H9 (cell line): ENCODE results near the gene PXN. TPM values are rescaled to one million over a fixed set of nuclear protein-coding genes. Genes with fewer than 3 reads are reported as not detected.

Experiments used
- DNase-seq: peaks from one replicate; pipeline ENCODE4 v3.0.0-alpha.2; 2017
- H2AFZ ChIP-seq: one replicate; pipeline ENCODE4 v1.6.1; 2013; ENCODE audit warnings: mild to moderate bottlenecking, low read length, control low read depth, moderate library complexity
- H2AK5ac ChIP-seq: 2 replicates; pipeline ENCODE4 v1.6.1; 2013; ENCODE audit warnings: low read length, control low read depth, mixed read lengths; ENCODE audit not compliant: insufficient read length
- H2BK120ac ChIP-seq: one replicate; pipeline ENCODE4 v1.6.1; 2013; ENCODE audit warnings: low read depth, mild to moderate bottlenecking, low read length, control low read depth, inconsistent platforms; ENCODE audit not compliant: poor library complexity, severe bottlenecking
- H2BK12ac ChIP-seq: 2 replicates; pipeline ENCODE4 v1.6.1; 2013; ENCODE audit warnings: low read length, control low read depth, mixed read lengths, low read depth; ENCODE audit not compliant: insufficient read length
- H2BK15ac ChIP-seq: 2 replicates; pipeline ENCODE4 v1.6.1; 2013; ENCODE audit warnings: low read depth, low read length, control low read depth
- H2BK20ac ChIP-seq: one replicate; pipeline ENCODE4 v1.6.1; 2013; ENCODE audit warnings: low read depth, mild to moderate bottlenecking, low read length, control low read depth, inconsistent platforms; ENCODE audit not compliant: poor library complexity, severe bottlenecking
- H2BK5ac ChIP-seq: 2 replicates; pipeline ENCODE4 v1.6.1; 2013; ENCODE audit warnings: low read length, control low read depth, mixed read lengths; ENCODE audit not compliant: insufficient read length
- H3K14ac ChIP-seq: 2 replicates; pipeline ENCODE4 v1.6.1; 2013; ENCODE audit warnings: low read length, control low read depth; ENCODE audit not compliant: insufficient read depth
- H3K18ac ChIP-seq: 2 replicates; pipeline ENCODE4 v1.6.1; 2013; ENCODE audit warnings: low read depth, mild to moderate bottlenecking, mixed read lengths, low read length, control low read depth; ENCODE audit not compliant: insufficient read length
- H3K23ac ChIP-seq: 2 replicates; pipeline ENCODE4 v1.6.1; 2013; ENCODE audit warnings: low read length, control low read depth, mixed read lengths, low read depth; ENCODE audit not compliant: insufficient read length
- H3K23me2 ChIP-seq: 2 replicates; pipeline ENCODE4 v1.6.1; 2013; ENCODE audit warnings: low read depth, mild to moderate bottlenecking, mixed read lengths, low read length, control low read depth; ENCODE audit not compliant: insufficient read length, poor library complexity, severe bottlenecking
- H3K27ac ChIP-seq: 2 replicates; pipeline ENCODE4 v1.5.1; 2013; ENCODE audit warnings: low read length, control low read depth, mixed read lengths, low read depth; ENCODE audit not compliant: insufficient read length
- H3K27me3 ChIP-seq: 2 replicates; pipeline ENCODE4 v1.6.1; 2013; ENCODE audit warnings: low read length, control low read depth, inconsistent platforms; ENCODE audit not compliant: insufficient read depth
- H3K4ac ChIP-seq: 2 replicates; pipeline ENCODE4 v1.6.1; 2013; ENCODE audit warnings: low read depth, mild to moderate bottlenecking, control low read depth, inconsistent platforms, low read length, moderate library complexity
- H3K4me1 ChIP-seq: 2 replicates; pipeline ENCODE4 v1.6.1; 2013; ENCODE audit warnings: low read length, control low read depth, inconsistent platforms; ENCODE audit not compliant: insufficient read depth
- H3K4me2 ChIP-seq: 2 replicates; pipeline ENCODE4 v1.6.1; 2013; ENCODE audit warnings: low read length, control low read depth, mixed read lengths; ENCODE audit not compliant: insufficient read length, insufficient read depth
- H3K56ac ChIP-seq: 2 replicates; pipeline ENCODE4 v1.6.1; 2013; ENCODE audit warnings: low read depth, mild to moderate bottlenecking, mixed read lengths, low read length, control low read depth; ENCODE audit not compliant: insufficient read length
- H3K79me1 ChIP-seq: 2 replicates; pipeline ENCODE4 v1.6.1; 2013; ENCODE audit warnings: low read depth, mild to moderate bottlenecking, moderate library complexity, low read length, control low read depth, inconsistent platforms; ENCODE audit not compliant: insufficient read depth, poor library complexity, severe bottlenecking
- H3K79me2 ChIP-seq: 2 replicates; pipeline ENCODE4 v1.6.1; 2013; ENCODE audit warnings: low read length, control low read depth, inconsistent platforms; ENCODE audit not compliant: insufficient read depth
- H3K9ac ChIP-seq: 2 replicates; pipeline ENCODE4 v1.6.1; 2013; ENCODE audit warnings: low read length, control low read depth, mixed read lengths; ENCODE audit not compliant: insufficient read length; ENCODE audit errors: extremely low read depth
- H3K9me3 ChIP-seq: one replicate; pipeline ENCODE4 v1.6.1; 2013; ENCODE audit warnings: low read depth, low read length, inconsistent platforms; ENCODE audit not compliant: control insufficient read depth
- H3T11ph ChIP-seq: one replicate; pipeline ENCODE4 v1.6.1; 2013; ENCODE audit warnings: mild to moderate bottlenecking, low read length, control low read depth, inconsistent platforms
- H4K20me1 ChIP-seq: one replicate; pipeline ENCODE4 v1.6.1; 2013; ENCODE audit not compliant: control insufficient read depth, insufficient read length, insufficient read depth
- H4K5ac ChIP-seq: 2 replicates; pipeline ENCODE4 v1.6.1; 2013; ENCODE audit warnings: low read depth, mild to moderate bottlenecking, mixed read lengths, low read length, control low read depth; ENCODE audit not compliant: insufficient read length
- H4K8ac ChIP-seq: replicated peaks from 2 replicates; pipeline ENCODE4 v1.6.1; 2013; ENCODE audit warnings: low read length, control low read depth, mixed read lengths, low read depth; ENCODE audit not compliant: insufficient read length
- H4K91ac ChIP-seq: 2 replicates; pipeline ENCODE4 v1.6.1; 2013; ENCODE audit warnings: low read depth, mild to moderate bottlenecking, moderate library complexity, mixed read lengths, low read length, control low read depth; ENCODE audit not compliant: insufficient read length
- H3K27ac Mint-ChIP-seq, 3 experiments: 2 replicates in 2 of 3; 3 replicates in 1 of 3; pipeline ENCODE4 v1.8.0; 2020 to 2021; ENCODE audit warnings: mixed read lengths in 3 of 3, mild to moderate bottlenecking in 1 of 3, moderate library complexity in 1 of 3
- H3K27me3 Mint-ChIP-seq: 2 replicates; pipeline ENCODE4 v1.8.0; 2021; ENCODE audit warnings: low read depth, mild to moderate bottlenecking, moderate library complexity, mixed read lengths
- H3K36me3 Mint-ChIP-seq, 3 experiments: 2 replicates in 2 of 3; 3 replicates in 1 of 3; pipeline ENCODE4 v1.8.0; 2020 to 2021; ENCODE audit warnings: low read depth in 3 of 3, mixed read lengths in 3 of 3; ENCODE audit not compliant: insufficient read depth in 1 of 3
- H3K4me1 Mint-ChIP-seq, 2 experiments: 2 replicates each; pipeline ENCODE4 v1.8.0; 2020; ENCODE audit warnings: mixed read lengths in 2 of 2
- H3K4me3 Mint-ChIP-seq, 2 experiments: 2 replicates in 1 of 2; 3 replicates in 1 of 2; pipeline ENCODE4 v1.8.0; 2020 to 2021; ENCODE audit warnings: mild to moderate bottlenecking in 2 of 2, mixed read lengths in 2 of 2, moderate library complexity in 1 of 2
- H3K9me3 Mint-ChIP-seq, 2 experiments: 2 replicates in 1 of 2; 3 replicates in 1 of 2; pipeline ENCODE4 v1.8.0; 2020; ENCODE audit warnings: mild to moderate bottlenecking in 2 of 2, mixed read lengths in 2 of 2, moderate library complexity in 1 of 2
- WGBS: extraction: QIAGEN DNeasy Blood & Tissue Kit; methylation state at CpG from one replicate; pipeline ENCODE4 v1.1.7; 2013; ENCODE audit warnings: missing lambda C conversion rate, low lambda C conversion rate, mixed read lengths; ENCODE audit not compliant: insufficient read length; ENCODE audit errors: extremely low coverage; 5-methylcytosine and 5-hydroxymethylcytosine counted together
- total RNA-seq: library from RNA; stranded (reverse); gene quantifications from 2 replicates; pipeline ENCODE4 v1.2.1, GENCODE V29; 2021
- TF ChIP-seq, protein P1 (sequence below): fragments of 200-600 bp; sonication (generic); conservative IDR thresholded peaks from 3 replicates; pipeline ENCODE4 v1.8.0; 2021; ENCODE audit warnings: antibody characterized with exemption, mild to moderate bottlenecking

Gene PXN
- total RNA-seq, 1 experiment from 2014 or later: 92.8 TPM

DNA sequence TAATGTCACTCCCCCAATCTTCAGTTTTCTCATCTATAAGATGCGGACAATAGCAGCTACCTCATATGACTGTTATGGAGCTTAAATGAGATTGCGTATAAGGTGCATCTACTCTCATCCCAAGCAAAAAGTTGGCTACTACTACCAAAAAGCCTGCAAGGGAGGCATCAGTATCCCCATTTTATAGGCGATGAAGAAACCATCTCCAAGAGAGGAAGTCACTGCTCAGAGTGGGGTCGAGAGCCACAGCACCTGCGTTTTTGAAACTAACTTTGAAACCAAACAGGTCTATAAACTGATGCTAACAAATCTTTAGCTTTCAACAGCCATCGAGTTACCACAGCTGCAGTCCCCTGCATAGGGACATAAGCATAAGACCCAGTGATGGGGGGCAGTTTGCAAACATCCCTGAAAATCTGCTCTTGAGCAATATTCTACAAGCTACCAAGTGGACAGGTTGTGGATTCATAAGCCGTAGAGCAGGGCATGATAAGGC lies 74.5 kb downstream of the PXN start:
- no peaks in the 10 kb centered on the region for H3K27me3 ChIP-seq
- H4K5ac ChIP-seq: no peak overlapping the region
- H3K4me2 ChIP-seq: no peak overlapping the region
- H3K27me3 Mint-ChIP-seq: no peaks in the 10 kb centered on the region; the same call in 1 of the 2 replicates
- H3K4me1 ChIP-seq: peaks cover 3% of the 10 kb centered on the region; the same call in 1 of the 2 replicates
- no peak overlapping the region for H3T11ph ChIP-seq
- H3K9me3 ChIP-seq: no peaks in the 10 kb centered on the region
- H3K4me1 Mint-ChIP-seq: peaks cover 7 to 9% of the 10 kb centered on the region in 2 experiments; a peak in 3 of 4 replicates
- H2BK12ac ChIP-seq: no peak overlapping the region
- no peak overlapping the region for H2BK15ac ChIP-seq
- peaks cover 23 to 58% (median 41%) of the 10 kb centered on the region in 3 experiments for H3K36me3 Mint-ChIP-seq
- H3K4ac ChIP-seq: no peak overlapping the region
- H3K18ac ChIP-seq: no peak overlapping the region
- H2BK120ac ChIP-seq: no peak overlapping the region
- H3K56ac ChIP-seq: no peak overlapping the region
- H3K79me2 ChIP-seq: peaks cover 16% of the 10 kb centered on the region; the same call in 1 of the 2 replicates
- H3K27ac ChIP-seq: no peak overlapping the region
- peaks cover 2% of the 10 kb centered on the region for H3K79me1 ChIP-seq
- peaks cover 3% of the 10 kb centered on the region for H3K23me2 ChIP-seq
- WGBS: no CpG with 5 or more reads among the region's 7 CpGs
- no peak overlapping the region for H4K8ac ChIP-seq
- no peak overlapping the region for H2AFZ ChIP-seq
- no peak overlapping the region for H4K91ac ChIP-seq
- TF ChIP-seq, protein P1, sequence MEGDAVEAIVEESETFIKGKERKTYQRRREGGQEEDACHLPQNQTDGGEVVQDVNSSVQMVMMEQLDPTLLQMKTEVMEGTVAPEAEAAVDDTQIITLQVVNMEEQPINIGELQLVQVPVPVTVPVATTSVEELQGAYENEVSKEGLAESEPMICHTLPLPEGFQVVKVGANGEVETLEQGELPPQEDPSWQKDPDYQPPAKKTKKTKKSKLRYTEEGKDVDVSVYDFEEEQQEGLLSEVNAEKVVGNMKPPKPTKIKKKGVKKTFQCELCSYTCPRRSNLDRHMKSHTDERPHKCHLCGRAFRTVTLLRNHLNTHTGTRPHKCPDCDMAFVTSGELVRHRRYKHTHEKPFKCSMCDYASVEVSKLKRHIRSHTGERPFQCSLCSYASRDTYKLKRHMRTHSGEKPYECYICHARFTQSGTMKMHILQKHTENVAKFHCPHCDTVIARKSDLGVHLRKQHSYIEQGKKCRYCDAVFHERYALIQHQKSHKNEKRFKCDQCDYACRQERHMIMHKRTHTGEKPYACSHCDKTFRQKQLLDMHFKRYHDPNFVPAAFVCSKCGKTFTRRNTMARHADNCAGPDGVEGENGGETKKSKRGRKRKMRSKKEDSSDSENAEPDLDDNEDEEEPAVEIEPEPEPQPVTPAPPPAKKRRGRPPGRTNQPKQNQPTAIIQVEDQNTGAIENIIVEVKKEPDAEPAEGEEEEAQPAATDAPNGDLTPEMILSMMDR: no peak
- no peak overlapping the region for H3K14ac ChIP-seq
- H3K9ac ChIP-seq: no peak overlapping the region
- H3K4me3 Mint-ChIP-seq: no peak overlapping the region
- H3K9me3 Mint-ChIP-seq: no peaks in the 10 kb centered on the region
- no peak overlapping the region for H2AK5ac ChIP-seq
- H3K27ac Mint-ChIP-seq: no peak overlapping the region; a peak in 1 of 7 replicates
- H3K23ac ChIP-seq: no peak overlapping the region
- no peak overlapping the region for H2BK5ac ChIP-seq
- H4K20me1 ChIP-seq: no peaks in the 10 kb centered on the region
- no peak for DNase-seq
- no peak overlapping the region for H2BK20ac ChIP-seq
